ENCODE results near the gene FNDC3A.

The FNDC3A gene

GRCh38 chr13:48954081-48954480 lies 21.6 kb upstream of the FNDC3A start:
- no peak overlapping the region for H3K4me3 ChIP-seq (ENCODE audit: low read depth, low read length)
- no peaks in the 10 kb centered on the region for H3K27me3 ChIP-seq
- no peaks in the 10 kb centered on the region; the same call in 1 of the 2 replicates for H3K9me3 ChIP-seq
- no peak for DNase-seq
- peaks cover 19% of the 10 kb centered on the region for H3K4me1 ChIP-seq
- no peak for TF ChIP-seq CTCF (IDR thresholded peaks at IDR 0.05; ENCODE audit: low read depth, low read length)
- H3K36me3 ChIP-seq = no peaks in the 10 kb centered on the region

GRCh38 chr13:48955536-48955935 lies 20.2 kb upstream of the FNDC3A start:
- Histone ChIP-seq H3K4me3 (ENCODE audit: low read depth, low read length) (no peak overlapping the region), H3K4me1 (peaks cover 19% of the 10 kb centered on the region), H3K9me3 (no peaks in the 10 kb centered on the region; the same call in 1 of the 2 replicates), H3K27me3 (no peaks in the 10 kb centered on the region), H3K36me3 (no peaks in the 10 kb centered on the region)
- no peak for TF ChIP-seq CTCF (IDR thresholded peaks at IDR 0.05; ENCODE audit: low read depth, low read length)
- no peak for DNase-seq

- no peaks in the 10 kb centered on the region for H3K36me3 ChIP-seq
- TF ChIP-seq CTCF (IDR thresholded peaks at IDR 0.05; ENCODE audit: low read depth, low read length) = no peak
- H3K9me3 ChIP-seq = no peaks in the 10 kb centered on the region; the same call in 1 of the 2 replicates
- H3K4me1 ChIP-seq = no peaks in the 10 kb centered on the region
- H3K4me3 ChIP-seq (ENCODE audit: low read depth, low read length) = no peak overlapping the region
- DNase-seq = no peak
- no peaks in the 10 kb centered on the region for H3K27me3 ChIP-seq
Observed at GRCh38 chr13:48961379-48961778, 14.3 kb upstream of the FNDC3A start.

GRCh38 chr13:48962281-48962680 lies 13.4 kb upstream of the FNDC3A start:
- no peaks in the 10 kb centered on the region for H3K4me1 ChIP-seq
- H3K36me3 ChIP-seq = no peaks in the 10 kb centered on the region
- H3K4me3 ChIP-seq (ENCODE audit: low read depth, low read length) = no peak overlapping the region
- TF ChIP-seq CTCF (IDR thresholded peaks at IDR 0.05; ENCODE audit: low read depth, low read length) = no peak
- H3K27me3 ChIP-seq = no peaks in the 10 kb centered on the region
- DNase-seq = no peak
- H3K9me3 ChIP-seq = no peaks in the 10 kb centered on the region; the same call in 1 of the 2 replicates

GRCh38 chr13:48965736-48966135 lies 10.0 kb upstream of the FNDC3A start:
- H3K4me1 ChIP-seq = peaks cover 6% of the 10 kb centered on the region; the same call in 1 of the 2 replicates
- no peak for DNase-seq
- H3K9me3 ChIP-seq = no peaks in the 10 kb centered on the region
- no peak for TF ChIP-seq CTCF (IDR thresholded peaks at IDR 0.05; ENCODE audit: low read depth, low read length)
- H3K27me3 ChIP-seq = no peaks in the 10 kb centered on the region
- no peak overlapping the region for H3K4me3 ChIP-seq (ENCODE audit: low read depth, low read length)
- no peaks in the 10 kb centered on the region for H3K36me3 ChIP-seq

GRCh38 chr13:48969685-48970084 lies 6.0 kb upstream of the FNDC3A start:
- no peak for DNase-seq
- no peak for TF ChIP-seq CTCF (IDR thresholded peaks at IDR 0.05; ENCODE audit: low read depth, low read length)

More at GRCh38 chr13:48969685-48970084, 6.0 kb upstream of the FNDC3A start:
- no peaks in the 10 kb centered on the region for H3K36me3 ChIP-seq
- H3K27me3 ChIP-seq = no peaks in the 10 kb centered on the region
- no peaks in the 10 kb centered on the region for H3K9me3 ChIP-seq
- peaks cover 6% of the 10 kb centered on the region; the same call in 1 of the 2 replicates for H3K4me1 ChIP-seq
- no peak overlapping the region for H3K4me3 ChIP-seq (ENCODE audit: low read depth, low read length)

Data from BE2C (cell line).